ENCODE data around the gene ZNF317.

Gene ZNF317

DNA sequence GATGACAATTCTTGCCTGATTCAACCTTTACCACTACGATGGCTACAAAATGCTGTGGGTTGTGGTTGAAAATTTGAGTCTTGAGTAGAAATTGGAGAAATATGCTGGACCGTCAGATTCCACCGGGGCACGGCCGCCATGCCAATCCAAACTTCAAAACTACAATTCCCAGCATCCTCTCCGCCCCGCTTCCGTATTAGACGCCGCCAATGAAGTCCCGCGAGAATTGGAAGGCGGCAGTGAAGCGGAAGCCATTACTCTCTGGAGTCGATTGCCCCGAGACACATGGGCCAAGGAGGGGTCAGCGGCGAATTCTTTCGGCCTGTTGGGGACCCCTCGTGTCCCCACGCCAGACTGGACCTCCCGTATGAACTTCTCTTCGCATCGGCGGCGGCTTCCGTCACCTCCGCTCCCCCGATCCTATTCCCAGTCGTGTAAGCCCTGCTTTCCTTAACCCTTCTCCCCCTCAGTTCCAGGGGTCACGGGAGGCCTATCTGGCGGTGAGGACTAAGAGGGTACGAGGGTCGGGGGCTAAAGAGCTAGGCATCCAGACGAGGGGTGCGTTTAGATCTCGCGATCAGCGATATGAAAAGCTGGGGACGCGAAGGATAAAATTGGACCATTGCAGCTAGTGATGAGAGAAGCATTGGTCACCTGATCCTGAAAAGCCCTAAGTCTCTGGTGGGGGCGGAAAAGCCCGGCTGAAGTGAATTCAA lies at the start of gene ZNF317:
Gene ZNF317 (plus strand): TSS at position 239 of the 716 bp plus-strand sequence. CDS start 15,620 bp downstream, outside the sequence.
- DNase-seq (ENCODE audit: low spot score): peak; percentile 89

DNA sequence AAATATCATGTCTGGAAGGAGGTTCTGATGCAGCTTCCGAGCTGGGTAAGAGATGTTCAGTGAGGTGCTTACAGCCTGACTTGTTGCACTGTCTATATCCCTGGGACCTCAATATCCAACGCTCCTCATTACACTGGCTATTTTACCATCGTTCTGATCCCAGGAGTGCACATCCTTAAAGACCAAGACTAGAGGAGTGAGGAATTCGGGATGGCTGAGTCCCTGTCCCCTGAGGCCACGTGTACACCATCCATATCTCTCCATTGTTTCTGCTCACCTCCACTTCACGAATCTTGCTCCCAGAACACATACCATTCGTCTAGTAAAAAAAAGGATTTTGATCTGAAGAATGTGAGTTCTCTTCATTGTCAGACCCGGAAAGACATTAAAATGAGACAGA lies 32.8 kb upstream of the ZNF317 start, which contains the start of gene OR7G2:
Gene OR7G2 (minus strand): TSS at position 101 of the 400 bp plus-strand sequence. CDS start 4,232 bp downstream, outside the sequence.
- no peak for DNase-seq (ENCODE audit: low spot score)

DNA sequence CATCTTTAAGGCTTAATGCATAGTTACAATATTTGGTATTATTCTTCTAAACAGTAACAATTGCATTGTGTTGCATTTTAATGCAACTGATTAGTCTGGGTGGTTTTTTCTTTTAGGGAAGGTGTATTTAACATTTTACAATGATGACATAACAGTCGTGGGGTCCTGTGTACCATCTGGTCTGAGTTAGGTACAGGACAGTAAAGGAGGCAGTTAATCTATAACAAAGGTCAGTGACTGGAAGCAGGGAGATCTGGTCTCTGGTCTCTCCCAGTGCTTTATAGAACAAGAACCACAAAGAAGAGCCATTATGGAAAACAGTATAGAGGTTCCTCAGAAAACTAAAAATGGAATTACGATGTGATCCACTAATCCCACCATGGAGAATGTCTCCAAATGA lies 30.2 kb upstream of the ZNF317 start:
- DNase-seq (ENCODE audit: low spot score): no peak

DNA sequence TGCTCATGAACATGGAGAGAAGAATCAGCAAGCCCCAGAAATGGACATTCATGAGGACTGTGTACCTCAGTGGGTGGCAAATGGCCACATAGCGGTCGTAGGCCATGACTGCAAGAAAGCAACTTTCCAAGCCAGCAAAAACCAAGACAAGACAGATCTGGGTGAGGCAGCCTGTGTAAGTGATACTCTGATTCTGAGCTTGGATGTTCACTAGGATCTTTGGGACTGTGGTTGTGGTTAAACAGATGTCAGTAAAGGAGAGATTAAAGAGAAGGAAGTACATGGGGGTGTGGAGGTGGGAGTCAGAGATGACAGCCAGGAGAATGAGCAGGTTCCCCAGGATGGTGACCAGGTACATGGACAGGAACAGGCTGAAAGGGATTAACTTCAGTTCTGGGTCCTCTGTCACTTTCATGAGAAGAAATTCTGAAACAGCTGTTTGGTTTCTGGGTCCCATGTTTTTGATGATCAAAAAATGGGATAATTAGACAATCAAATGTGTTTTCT lies 24.8 kb upstream of the ZNF317 start, which contains the start of gene OR7G1:
Gene OR7G1 (minus strand): TSS at position 457 of the 507 bp plus-strand sequence. CDS start 0 bp downstream, at position 457.
- DNase-seq (ENCODE audit: low spot score): no peak

DNA sequence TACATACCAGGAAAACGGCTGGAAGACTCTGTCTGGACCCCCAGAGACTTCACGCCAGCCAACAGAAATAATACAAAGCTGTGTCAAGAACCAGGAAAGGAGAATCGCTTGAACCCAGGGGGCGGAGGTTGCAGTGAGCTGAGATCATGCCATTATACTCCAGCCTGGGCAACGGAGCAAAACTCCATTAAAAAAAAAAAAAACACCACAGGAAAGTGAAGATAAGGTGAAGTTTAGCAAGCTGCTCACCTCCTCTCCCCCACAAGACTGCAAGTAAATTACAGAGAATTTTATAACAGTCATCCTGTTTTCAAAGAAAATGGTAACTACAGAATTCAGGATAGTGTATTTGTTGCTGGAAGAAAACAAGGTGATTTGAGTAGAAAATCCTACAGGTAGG lies 23.6 kb upstream of the ZNF317 start:
- no peak for DNase-seq (ENCODE audit: low spot score)

DNA sequence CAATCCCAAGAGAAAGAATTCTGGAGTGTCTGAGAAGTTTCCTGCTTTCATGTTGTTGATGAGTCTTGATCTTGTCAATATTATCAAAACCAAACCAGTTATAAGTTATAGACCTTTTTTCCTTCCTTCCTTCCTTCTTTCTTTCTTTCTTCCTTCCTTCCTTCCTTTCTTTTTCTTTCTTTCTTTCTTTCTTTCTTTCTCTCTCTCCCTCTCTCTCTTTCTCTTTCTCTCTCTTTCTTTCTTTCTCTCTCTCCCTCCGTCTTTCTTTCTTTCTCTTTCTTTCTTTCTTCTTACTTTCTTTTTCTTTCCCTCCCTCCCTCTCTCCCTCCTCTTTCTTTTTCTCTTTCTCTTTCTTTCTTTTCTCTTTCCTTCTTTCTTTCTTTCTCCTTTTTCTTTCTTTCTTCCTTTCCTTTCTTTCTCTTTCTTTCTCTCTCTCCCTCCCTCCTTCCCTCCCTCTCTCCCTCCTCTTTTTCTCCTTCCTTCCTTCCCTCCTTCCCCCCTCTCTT lies 13.2 kb upstream of the ZNF317 start, which contains the start of gene OR7G3:
Gene OR7G3 (minus strand): TSS at position 51 of the 506 bp plus-strand sequence. CDS start 0 bp downstream, at position 51.
- DNase-seq (ENCODE audit: low spot score): no peak

DNA sequence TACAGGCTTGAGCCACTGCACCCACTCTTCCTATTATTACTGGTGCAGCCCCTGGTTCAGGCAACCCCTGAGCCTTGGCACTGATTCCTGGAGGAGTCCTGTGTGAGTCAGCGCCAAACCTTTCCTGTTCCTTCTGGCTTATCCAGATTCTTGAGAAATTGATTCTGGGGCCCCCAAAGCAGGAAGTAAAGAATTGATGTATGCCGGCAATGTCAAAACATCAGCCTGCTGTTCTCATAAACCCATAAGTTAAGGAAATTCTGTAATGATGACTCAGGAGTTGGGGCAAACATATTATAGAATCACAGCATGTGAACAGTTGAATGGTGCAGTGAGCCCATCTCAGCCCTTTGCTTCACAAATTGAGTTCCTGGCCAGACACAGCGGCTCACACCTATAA lies 12.0 kb upstream of the ZNF317 start:
- no peak for DNase-seq (ENCODE audit: low spot score)

DNA sequence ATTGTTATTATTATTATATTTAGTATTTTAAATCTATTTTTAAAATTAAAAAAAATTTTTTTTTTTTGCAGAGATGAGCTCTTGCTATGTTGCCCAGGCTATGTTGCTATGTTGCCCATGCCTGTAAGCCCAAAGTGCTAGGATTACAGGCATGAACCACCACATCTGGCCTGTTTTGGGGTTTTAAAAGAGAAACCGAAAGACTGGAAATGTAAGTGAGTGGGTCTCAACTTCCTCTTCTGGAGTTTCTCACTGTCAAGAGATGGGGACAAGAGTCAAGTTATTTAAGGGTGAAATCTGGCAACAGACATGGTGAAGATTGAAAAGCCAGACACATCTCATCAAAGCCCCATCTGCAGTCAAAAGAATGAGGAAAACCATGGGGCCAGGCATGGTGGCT lies 9.2 kb upstream of the ZNF317 start:
- DNase-seq (ENCODE audit: low spot score): no peak

DNA sequence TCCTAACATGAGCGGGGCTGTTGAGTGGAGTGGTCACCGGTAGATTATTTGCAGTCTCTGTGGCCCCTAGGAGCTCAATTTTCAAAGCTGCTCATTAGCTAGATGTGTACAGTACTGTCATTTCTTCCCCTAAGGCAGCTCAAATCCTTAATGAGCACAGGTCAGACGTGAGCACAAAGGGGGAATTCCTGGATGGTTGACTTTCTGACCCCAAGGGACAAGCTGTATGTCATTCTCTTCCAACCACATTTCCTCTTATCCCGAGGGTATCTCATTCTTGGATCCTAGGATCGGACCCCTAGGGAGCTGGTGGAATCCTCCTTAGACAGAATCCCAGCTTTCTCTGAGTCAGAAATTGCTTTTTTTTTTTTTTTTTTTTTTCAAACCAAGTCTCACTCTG lies 7.8 kb upstream of the ZNF317 start:
- no peak for DNase-seq (ENCODE audit: low spot score)

DNA sequence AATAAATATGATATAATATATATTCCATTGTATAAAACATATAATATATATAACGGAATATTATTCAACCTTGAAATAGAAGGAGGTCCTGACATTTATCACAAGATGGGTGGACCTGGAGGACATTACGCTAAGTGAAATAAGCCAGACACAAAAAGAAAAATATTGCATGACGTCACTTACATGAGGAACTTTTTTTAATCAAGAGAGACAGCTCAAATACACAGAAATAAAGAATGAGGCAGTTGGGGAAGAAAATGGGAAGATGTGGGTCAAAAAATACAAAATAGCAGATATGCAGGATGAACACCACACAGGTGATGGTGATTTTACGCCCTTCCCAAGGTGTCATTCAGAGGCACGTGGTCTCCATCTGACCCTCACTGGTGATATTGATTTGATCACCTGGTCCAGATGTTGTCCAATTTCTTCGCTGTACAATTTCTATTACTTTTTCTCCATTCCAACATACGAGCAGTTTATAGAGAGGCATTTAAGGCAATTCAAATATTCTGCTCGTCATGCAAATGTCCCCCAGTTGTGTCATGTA lies 513 bp upstream of the ZNF317 start:
- DNase-seq (ENCODE audit: low spot score): no peak

DNA sequence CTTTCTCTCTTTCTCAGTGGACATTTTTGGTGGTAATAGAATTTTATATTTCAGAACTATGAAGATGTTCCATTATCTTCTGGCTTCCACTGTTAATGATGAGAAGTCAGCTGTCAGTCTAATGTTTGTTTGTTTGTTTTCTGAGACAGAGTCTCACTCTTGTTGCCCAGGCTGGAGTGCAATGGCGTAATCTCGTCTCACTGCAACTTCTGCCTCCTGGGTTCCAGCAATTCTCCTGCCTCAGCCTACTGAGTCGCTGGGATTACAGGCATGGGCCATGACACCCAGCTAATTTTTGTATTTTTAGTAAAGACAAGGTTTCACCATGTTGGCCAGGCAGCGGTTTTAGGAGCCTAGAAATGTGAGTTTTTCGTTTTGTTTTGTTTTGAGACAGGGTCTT lies 4.7 kb downstream of the ZNF317 start:
- DNase-seq (ENCODE audit: low spot score): no peak

DNA sequence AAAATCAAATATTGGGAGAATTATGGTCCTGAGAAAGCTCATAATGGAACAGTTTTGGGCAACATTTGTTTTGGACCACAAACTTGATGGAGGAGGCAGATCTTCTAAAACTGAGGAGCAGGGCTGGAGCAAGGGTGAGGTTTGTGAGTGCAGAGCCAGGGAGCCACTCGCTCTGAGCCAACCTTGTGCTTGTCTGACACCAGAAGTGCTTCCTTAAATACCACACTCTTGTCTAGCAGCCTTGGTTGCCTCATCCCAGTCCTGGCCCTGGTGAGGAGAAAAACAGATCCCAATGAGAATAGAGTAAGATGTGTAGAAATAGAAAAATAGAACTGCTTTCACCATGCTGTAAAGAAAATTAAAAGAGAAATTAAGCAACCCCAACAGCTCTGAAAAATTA lies 6.7 kb downstream of the ZNF317 start:
- no peak for DNase-seq (ENCODE audit: low spot score)

DNA sequence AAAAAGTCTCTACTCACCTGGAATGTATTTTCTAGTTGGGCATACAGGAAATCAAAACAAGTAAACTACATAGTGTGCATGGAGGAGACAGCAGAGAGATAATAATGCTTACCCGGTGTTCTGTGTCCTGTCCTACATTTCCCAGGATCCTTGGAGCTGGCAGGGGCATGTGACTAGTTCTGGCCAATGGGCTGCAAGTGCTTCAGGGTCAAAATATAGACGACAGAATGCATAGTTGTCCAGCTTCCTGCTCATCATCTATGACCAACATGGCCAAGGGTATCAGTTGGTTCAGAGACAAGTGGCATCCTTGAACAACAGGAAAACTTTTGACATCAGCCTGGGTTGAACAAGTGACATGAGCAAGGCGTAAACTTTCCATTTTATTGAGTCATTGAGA lies 8.5 kb downstream of the ZNF317 start:
- no peak for DNase-seq (ENCODE audit: low spot score)

DNA sequence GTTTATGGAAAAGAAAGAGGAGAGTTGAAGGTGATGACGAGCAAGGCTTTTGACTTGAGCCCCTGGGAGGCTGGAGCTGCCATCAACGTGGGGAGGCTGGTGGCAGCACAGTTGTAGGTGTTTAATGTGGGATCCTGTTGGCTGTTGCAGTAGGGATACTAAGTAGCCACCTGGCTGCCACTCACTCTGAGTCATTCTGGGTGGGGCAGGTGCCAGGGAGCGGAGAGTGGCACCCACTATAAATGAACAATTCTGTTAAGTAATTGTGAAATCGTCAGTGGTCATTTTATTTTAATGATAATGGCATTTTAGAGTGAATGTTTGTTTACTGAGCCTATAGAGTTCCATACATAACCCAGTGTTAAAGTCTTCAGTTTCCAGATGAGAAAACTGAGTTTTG lies 9.8 kb downstream of the ZNF317 start:
- no peak for DNase-seq (ENCODE audit: low spot score)

DNA sequence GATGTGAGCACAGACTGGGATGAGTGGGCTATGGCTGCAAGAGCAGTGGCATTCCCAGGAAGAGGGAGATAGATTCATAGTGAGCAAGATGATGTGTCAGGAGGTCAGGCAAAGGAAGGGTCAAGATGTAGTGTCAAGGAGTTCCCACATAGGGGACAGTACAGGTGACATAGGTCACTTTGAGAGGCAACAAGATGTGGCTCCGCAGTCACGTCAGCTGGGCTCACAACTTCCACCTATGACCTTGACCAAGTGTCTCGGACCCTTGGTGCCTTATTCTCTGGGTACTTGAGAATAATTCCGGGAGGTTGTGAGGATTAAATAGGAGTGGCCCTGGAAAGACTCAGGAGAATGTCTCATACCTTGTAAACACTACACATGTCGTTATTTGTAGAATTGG lies 10.5 kb downstream of the ZNF317 start:
- DNase-seq (ENCODE audit: low spot score): no peak

DNA sequence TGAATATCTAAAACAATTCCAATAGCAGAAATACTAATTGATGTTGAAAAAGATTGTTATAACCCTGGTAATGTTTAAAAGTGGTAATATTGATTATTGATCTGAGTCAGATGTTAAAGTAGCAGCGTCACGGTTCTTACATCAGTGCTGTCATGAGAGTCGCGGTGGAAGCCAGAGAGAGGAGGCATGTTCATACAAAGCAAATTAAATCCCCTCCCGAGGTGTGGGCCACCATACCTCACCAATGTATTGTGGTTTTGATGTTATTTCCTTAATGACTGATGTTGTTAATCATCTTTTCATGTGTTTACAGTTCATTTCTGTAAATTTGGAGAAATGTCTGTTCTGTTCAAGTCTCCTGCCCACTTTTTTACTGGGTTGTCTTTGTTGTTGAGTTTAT lies 11.2 kb downstream of the ZNF317 start:
- DNase-seq (ENCODE audit: low spot score): no peak

DNA sequence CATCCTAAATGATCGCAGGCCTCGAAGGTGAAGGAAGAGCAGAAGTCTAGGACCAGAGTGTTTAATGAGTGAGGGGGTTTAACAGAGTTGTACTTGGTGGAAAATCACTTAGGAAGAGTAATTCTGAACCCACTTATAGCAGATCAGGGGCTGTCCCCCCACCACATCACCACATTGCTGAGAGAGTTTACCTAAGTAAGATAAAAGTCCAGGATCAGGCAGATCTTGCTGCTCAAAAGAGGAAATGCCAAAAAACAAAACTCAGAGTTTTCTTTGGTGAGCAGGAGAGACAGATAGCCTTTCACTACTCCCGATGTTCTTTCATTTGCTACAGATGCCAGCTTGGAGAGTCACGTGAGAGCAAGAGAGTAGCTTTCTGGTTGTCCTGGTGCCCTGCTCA lies 15.4 kb downstream of the ZNF317 start:
- DNase-seq (ENCODE audit: low spot score): no peak

DNA sequence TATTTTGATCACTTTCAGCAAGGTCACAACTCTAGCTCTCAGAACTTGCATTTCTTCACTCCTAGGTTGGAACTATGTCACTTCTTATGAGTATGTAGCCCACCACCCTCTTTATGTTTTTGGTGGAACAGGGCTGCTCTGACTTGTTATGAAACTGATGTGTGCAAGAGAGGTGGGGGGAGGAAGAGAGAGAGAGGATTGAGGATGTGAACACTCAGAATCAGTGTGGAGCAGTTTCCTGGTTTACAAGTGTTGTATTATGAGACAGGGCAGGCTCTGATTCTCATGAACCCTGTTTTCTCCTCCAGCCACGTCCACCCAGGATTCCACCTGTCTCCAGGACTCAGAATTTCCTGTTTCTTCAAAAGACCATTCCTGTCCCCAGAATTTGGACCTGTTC lies 16.1 kb downstream of the ZNF317 start:
- no peak for DNase-seq (ENCODE audit: low spot score)

DNA sequence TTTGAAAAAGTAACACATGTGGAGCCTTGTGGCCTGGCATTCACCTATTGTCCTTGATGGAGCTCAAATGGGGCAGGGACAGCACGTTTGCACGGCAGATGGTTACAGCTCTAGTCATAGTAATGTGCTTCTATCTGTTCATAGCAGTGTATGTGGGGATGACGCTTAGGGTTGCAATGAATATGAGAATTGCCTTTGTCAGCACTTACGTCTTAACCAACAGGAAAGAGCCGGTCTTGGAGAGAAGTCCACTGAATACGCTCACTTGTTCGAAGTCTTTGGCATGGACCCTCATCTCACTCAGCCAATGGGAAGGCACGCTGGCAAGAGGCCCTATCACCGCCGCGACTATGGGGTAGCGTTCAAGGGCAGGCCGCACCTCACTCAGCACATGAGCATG lies 19.7 kb downstream of the ZNF317 start:
- DNase-seq (ENCODE audit: low spot score): no peak

DNA sequence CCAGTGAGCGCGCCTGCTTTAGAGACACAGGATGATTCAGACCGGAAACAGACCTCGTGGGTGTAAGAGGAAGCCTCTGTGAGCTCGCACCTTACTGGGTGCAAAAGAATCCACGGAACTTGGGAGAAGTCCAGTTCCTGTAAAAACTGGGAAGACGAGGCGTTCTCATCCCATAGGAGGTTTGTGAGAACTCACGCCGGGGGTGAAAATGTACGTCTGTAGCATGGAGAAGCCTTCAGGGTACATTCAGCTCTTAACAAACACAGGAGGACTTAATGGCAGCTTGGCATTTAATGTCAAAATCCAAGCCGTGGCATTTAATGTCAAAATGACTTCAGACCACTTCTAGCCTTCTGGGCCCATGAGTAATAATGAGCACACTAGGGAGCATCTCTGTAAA lies 21.2 kb downstream of the ZNF317 start:
- no peak for DNase-seq (ENCODE audit: low spot score)

DNA sequence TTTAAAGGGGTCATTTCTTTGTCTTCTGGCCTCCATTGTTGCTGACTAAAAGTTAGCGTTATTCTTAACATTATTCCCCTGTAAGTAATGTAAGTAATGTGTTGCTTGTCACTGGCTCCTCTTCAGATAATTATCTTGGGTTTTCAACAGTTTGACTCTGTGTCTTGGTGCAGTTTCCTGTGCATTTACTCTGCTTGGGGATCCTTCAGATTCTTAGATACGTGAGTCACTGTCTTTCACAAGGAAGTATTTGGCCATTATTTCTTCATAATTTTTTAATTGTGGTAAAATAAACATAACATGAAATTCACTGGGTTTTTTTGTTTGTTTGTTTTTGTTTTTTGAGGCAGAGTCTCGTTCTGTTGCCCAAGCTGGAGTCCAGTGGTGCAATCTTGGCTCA lies 25.1 kb downstream of the ZNF317 start:
- no peak for DNase-seq (ENCODE audit: low spot score)

DNA sequence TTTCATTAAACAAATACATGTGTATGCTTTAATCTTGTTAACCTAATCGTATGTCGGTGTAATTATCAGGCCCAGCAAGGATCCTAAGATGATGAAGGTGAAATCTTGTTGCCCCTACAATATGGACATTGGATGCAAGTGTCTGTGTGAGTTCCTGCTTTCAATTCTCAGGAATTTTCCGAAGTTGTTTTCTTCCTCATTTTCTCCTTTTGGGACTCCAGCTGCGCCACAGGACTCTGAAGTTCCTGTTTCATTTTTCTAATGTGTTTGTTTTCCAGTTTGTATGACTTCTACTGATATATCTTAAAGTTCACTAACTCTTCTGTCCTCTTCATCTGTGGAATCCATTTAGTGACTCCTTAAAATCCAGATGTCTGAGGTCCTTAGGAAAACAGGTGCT lies 26.6 kb downstream of the ZNF317 start:
- DNase-seq (ENCODE audit: low spot score): no peak

DNA sequence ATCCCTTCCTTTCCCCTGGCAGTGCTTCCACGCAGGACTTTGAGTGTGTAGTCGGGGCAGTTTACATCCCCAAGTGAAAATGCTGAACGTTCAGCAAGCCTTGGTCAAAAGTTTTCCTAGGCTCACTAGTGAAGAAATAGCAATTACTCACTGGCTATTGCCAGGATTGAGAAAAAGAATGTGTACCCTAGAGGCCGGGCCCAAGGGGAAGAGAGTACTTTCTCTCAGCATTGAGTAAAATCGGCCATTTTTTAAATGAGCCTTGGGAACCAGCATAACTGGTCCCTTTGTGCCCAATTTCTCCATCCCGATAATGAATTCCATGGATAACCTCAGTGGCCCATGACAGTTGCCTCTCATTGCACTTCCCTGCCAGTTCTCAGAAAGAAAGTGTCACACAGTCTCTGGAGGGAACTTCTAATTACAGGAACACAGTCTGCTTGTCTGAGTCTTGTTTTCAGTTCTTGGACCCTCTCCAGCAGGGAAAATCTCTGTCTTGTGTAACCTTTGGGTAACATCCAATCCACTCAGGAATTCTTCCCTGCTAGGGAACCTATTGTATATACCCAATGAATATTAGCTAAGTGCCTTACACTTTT lies 31.3 kb downstream of the ZNF317 start:
- no peak for DNase-seq (ENCODE audit: low spot score)
